ENCODE results near the gene PTGIS.

The PTGIS gene

GRCh38 chr20:49597825-49598395 is 30.0 kb upstream of the PTGIS start:
- DNase-seq (ENCODE audit: insufficient read length, low spot score) (no peak), FAIRE-seq (peak; percentile 42)

GRCh38 chr20:49595811-49596561 is 28.0 kb upstream of the PTGIS start:
- DNase-seq (ENCODE audit: insufficient read length, low spot score) = no peak
- no peak for FAIRE-seq

GRCh38 chr20:49595346-49595745 is 27.4 kb upstream of the PTGIS start:
- peak; percentile 54 for FAIRE-seq
- no peak for DNase-seq (ENCODE audit: insufficient read length, low spot score)

- FAIRE-seq = no peak
- no peak for DNase-seq (ENCODE audit: insufficient read length, low spot score)
Observed at GRCh38 chr20:49594931-49595315, 27.0 kb upstream of the PTGIS start.

- DNase-seq (ENCODE audit: insufficient read length, low spot score) (no peak), FAIRE-seq (no peak)
Observed at GRCh38 chr20:49594143-49594930, 26.4 kb upstream of the PTGIS start.

GRCh38 chr20:49593466-49594142 is 25.7 kb upstream of the PTGIS start:
- no peak for DNase-seq (ENCODE audit: insufficient read length, low spot score)
- FAIRE-seq = peak; percentile 23

GRCh38 chr20:49592120-49592519 is 24.2 kb upstream of the PTGIS start:
- peak; percentile 84 for FAIRE-seq
- no peak for DNase-seq (ENCODE audit: insufficient read length, low spot score)

GRCh38 chr20:49591217-49591865 is 23.4 kb upstream of the PTGIS start:
- FAIRE-seq (no peak), DNase-seq (ENCODE audit: insufficient read length, low spot score) (no peak)

- FAIRE-seq = no peak
- DNase-seq (ENCODE audit: insufficient read length, low spot score) = no peak
Observed at GRCh38 chr20:49590163-49591017, 22.5 kb upstream of the PTGIS start.

GRCh38 chr20:49589747-49590146 is 21.8 kb upstream of the PTGIS start:
- FAIRE-seq = no peak
- DNase-seq (ENCODE audit: insufficient read length, low spot score) = no peak

- FAIRE-seq = peak; percentile 26
- DNase-seq (ENCODE audit: insufficient read length, low spot score) = no peak
Observed at GRCh38 chr20:49587111-49587570, 19.2 kb upstream of the PTGIS start.

- FAIRE-seq (no peak), DNase-seq (ENCODE audit: insufficient read length, low spot score) (no peak)
Observed at GRCh38 chr20:49585585-49586245, 17.8 kb upstream of the PTGIS start.

GRCh38 chr20:49584418-49585382 is 16.8 kb upstream of the PTGIS start:
- no peak for FAIRE-seq
- DNase-seq (ENCODE audit: insufficient read length, low spot score) = no peak

GRCh38 chr20:49583669-49584417 is 15.9 kb upstream of the PTGIS start:
- no peak for DNase-seq (ENCODE audit: insufficient read length, low spot score)
- peak; percentile 68 for FAIRE-seq

GRCh38 chr20:49583343-49583668 is 15.4 kb upstream of the PTGIS start:
- DNase-seq (ENCODE audit: insufficient read length, low spot score) = no peak
- FAIRE-seq = no peak

- no peak for FAIRE-seq
- no peak for DNase-seq (ENCODE audit: insufficient read length, low spot score)
Observed at GRCh38 chr20:49582413-49583334, 14.7 kb upstream of the PTGIS start.
